ENCODE measurements around the gene PAPLN. TPM values are rescaled to one million over a fixed set of nuclear protein-coding genes. Genes with fewer than 3 reads are reported as not detected.

Gene PAPLN
- total RNA-seq, 1 experiment from 2014 or later: 0.75 TPM

DNA sequence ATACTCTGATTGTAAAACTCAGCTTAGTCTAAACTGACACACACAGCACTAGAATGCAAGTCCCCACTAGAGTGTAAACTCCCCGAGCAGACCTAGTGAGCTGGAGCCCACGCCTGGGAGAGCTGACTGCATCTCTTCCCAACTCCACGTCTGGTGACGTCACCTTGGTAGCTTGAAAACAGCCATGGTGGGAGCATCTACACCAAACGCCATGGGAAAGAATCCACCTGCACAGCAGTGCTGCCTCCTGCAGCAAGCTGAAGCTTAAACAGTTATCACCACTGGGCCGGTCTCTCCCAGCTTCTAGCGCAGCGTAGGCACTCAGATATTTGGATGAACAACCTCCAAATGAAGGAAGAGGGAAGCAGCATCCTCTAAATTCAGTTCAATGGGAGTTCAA is 4.3 kb upstream of the PAPLN start:
- no peak for TF ChIP-seq EZH2 (IDR thresholded peaks at IDR 0.05; ENCODE audit: borderline replicate concordance, low read depth, low read length, poor library complexity, severe bottlenecking)
- TF ChIP-seq, protein P1, sequence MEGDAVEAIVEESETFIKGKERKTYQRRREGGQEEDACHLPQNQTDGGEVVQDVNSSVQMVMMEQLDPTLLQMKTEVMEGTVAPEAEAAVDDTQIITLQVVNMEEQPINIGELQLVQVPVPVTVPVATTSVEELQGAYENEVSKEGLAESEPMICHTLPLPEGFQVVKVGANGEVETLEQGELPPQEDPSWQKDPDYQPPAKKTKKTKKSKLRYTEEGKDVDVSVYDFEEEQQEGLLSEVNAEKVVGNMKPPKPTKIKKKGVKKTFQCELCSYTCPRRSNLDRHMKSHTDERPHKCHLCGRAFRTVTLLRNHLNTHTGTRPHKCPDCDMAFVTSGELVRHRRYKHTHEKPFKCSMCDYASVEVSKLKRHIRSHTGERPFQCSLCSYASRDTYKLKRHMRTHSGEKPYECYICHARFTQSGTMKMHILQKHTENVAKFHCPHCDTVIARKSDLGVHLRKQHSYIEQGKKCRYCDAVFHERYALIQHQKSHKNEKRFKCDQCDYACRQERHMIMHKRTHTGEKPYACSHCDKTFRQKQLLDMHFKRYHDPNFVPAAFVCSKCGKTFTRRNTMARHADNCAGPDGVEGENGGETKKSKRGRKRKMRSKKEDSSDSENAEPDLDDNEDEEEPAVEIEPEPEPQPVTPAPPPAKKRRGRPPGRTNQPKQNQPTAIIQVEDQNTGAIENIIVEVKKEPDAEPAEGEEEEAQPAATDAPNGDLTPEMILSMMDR (conservative IDR thresholded peaks at IDR 0.05; ENCODE audit: low read depth, low read length): no peak
- no peak overlapping the region for H3K4me3 ChIP-seq (ENCODE audit: low read depth, low read length, poor library complexity, severe bottlenecking)
- H3K9me3 ChIP-seq (ENCODE audit: low read depth, low read length, poor library complexity, severe bottlenecking): no peaks in the 10 kb centered on the region
- H3K36me3 ChIP-seq (ENCODE audit: insufficient read depth, low read length, poor library complexity, severe bottlenecking): no peaks in the 10 kb centered on the region
- POLR2A ChIA-PET (ENCODE audit: low non-redundant PET): no interaction called here
- BruUV-seq (replicated peaks): no TSS peak
- intact Hi-C loops (cut with micrococcal nuclease; ENCODE audit: unreplicated experiment): no loop called here
- H3K27ac ChIP-seq (ENCODE audit: low read depth, low read length, poor library complexity, severe bottlenecking): no peak overlapping the region
- H3K27me3 ChIP-seq (replicated peaks; ENCODE audit: insufficient read depth, low read depth, low read length, poor library complexity): peaks cover 14% of the 10 kb centered on the region
- H3K4me1 ChIP-seq (ENCODE audit: insufficient read depth, low read length, poor library complexity, severe bottlenecking): peaks cover 7% of the 10 kb centered on the region
- no peak for DNase-seq (ENCODE audit: low spot score)
- CTCF ChIA-PET: no interaction called here

DNA sequence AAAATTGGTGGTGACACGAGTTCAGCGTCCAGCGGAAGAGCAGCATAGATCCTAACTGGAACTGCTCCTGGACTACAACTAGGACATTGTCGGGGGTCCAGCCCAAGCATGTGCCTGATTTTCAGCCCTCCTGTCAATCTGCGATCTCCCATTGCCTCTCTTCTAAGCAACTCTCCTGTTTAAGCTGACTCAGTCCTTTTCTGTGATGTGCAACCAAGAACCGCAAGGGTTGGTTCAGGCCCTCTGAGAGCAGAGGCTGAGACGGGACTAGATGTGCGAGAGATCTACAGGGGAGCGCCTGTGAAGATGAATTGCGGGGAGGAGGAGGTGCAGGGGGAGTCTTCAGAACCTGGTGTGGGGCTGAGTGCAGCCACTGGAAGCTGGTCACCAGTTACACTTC is 3.7 kb upstream of the PAPLN start:
- Histone ChIP-seq H3K4me1 (ENCODE audit: insufficient read depth, low read length, poor library complexity, severe bottlenecking) (peaks cover 7% of the 10 kb centered on the region), H3K27ac (ENCODE audit: low read depth, low read length, poor library complexity, severe bottlenecking) (no peak overlapping the region), H3K36me3 (ENCODE audit: insufficient read depth, low read length, poor library complexity, severe bottlenecking) (no peaks in the 10 kb centered on the region), H3K9me3 (ENCODE audit: low read depth, low read length, poor library complexity, severe bottlenecking) (no peaks in the 10 kb centered on the region), H3K27me3 (replicated peaks; ENCODE audit: insufficient read depth, low read depth, low read length, poor library complexity) (peaks cover 20% of the 10 kb centered on the region), H3K4me3 (ENCODE audit: low read depth, low read length, poor library complexity, severe bottlenecking) (no peak overlapping the region)
- intact Hi-C loops (cut with micrococcal nuclease; ENCODE audit: unreplicated experiment): no loop called here
- no TSS peak for BruUV-seq (replicated peaks)
- ChIA-PET CTCF (no interaction called here), POLR2A (ENCODE audit: low non-redundant PET) (no interaction called here)
- TF ChIP-seq EZH2 (IDR thresholded peaks at IDR 0.05; ENCODE audit: borderline replicate concordance, low read depth, low read length, poor library complexity, severe bottlenecking): no peak
- TF ChIP-seq, protein P1 (conservative IDR thresholded peaks at IDR 0.05; ENCODE audit: low read depth, low read length): no peak
- DNase-seq (ENCODE audit: low spot score): no peak

DNA sequence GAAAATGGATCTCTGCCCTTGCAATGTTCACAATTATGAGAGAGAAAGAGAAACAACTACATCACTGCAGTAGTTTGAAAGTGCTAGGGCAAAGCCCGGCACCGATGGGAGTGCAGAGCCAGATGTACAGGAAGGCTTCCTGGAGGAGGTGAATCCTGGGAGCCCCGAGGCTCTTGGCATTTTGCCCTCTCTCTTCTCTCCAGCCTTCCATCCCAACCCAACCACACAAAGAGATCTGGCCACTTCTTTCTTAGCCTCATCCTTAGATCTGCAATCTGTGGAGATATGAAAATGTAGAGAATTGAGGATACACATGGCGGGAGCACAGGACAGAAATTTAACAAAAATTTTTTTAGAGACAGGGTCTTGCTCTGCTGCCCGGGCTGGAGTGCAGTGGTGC is 3.3 kb upstream of the PAPLN start:
- H3K4me1 ChIP-seq (ENCODE audit: insufficient read depth, low read length, poor library complexity, severe bottlenecking): peaks cover 10% of the 10 kb centered on the region
- no peaks in the 10 kb centered on the region for H3K36me3 ChIP-seq (ENCODE audit: insufficient read depth, low read length, poor library complexity, severe bottlenecking)
- no peaks in the 10 kb centered on the region for H3K9me3 ChIP-seq (ENCODE audit: low read depth, low read length, poor library complexity, severe bottlenecking)
- no peak for TF ChIP-seq EZH2 (IDR thresholded peaks at IDR 0.05; ENCODE audit: borderline replicate concordance, low read depth, low read length, poor library complexity, severe bottlenecking)
- TF ChIP-seq, protein P1 (conservative IDR thresholded peaks at IDR 0.05; ENCODE audit: low read depth, low read length): no peak
- peaks cover 22% of the 10 kb centered on the region for H3K27me3 ChIP-seq (replicated peaks; ENCODE audit: insufficient read depth, low read depth, low read length, poor library complexity)
- intact Hi-C loops (cut with micrococcal nuclease; ENCODE audit: unreplicated experiment): no loop called here
- ChIA-PET CTCF (no interaction called here), POLR2A (ENCODE audit: low non-redundant PET) (no interaction called here)
- no TSS peak for BruUV-seq (replicated peaks)
- no peak overlapping the region for H3K27ac ChIP-seq (ENCODE audit: low read depth, low read length, poor library complexity, severe bottlenecking)
- DNase-seq (ENCODE audit: low spot score): no peak
- H3K4me3 ChIP-seq (ENCODE audit: low read depth, low read length, poor library complexity, severe bottlenecking): no peak overlapping the region
